Measurements from ENCODE around the gene VIP. TPM values are rescaled to one million over a fixed set of nuclear protein-coding genes. Genes with fewer than 3 reads are reported as not detected.

Gene VIP
- total and polyA plus RNA-seq, 2 of the 8 experiments (the other 6 are each of a cell fraction or from before 2014, with no cell fraction given) = not detected

- no peak for TF ChIP-seq FOSL1 (IDR thresholded peaks at IDR 0.05; ENCODE audit: insufficient read depth, low read depth, low read length)
- no peak for TF ChIP-seq CBX5 (IDR thresholded peaks at IDR 0.05; ENCODE audit: low read depth, low read length)
- no peak for TF ChIP-seq SP2 (IDR thresholded peaks at IDR 0.05; ENCODE audit: low read length)
Measured at GRCh38 chr6:152721956-152722355, 28.6 kb upstream of the VIP start (continued).
